ENCODE data around the gene CBFA2T2.

The CBFA2T2 gene

GRCh38 chr20:33672426-33673113, 182.7 kb downstream of the CBFA2T2 start:
- DNase-seq (ENCODE audit: low read depth): no peak
- no peak overlapping the region for H3K4me3 ChIP-seq (ENCODE audit: low read depth, low read length)
- TF ChIP-seq CTCF (IDR thresholded peaks at IDR 0.05; ENCODE audit: insufficient read depth, low read depth, low read length, missing control alignments): no peak

GRCh38 chr20:33673114-33673409, 183.2 kb downstream of the CBFA2T2 start:
- no peak for DNase-seq (ENCODE audit: low read depth)
- TF ChIP-seq CTCF (IDR thresholded peaks at IDR 0.05; ENCODE audit: insufficient read depth, low read depth, low read length, missing control alignments): no peak

GRCh38 chr20:33673410-33674293, 183.8 kb downstream of the CBFA2T2 start:
- peak overlapping the region; percentile 56 for H3K4me3 ChIP-seq (ENCODE audit: low read depth, low read length)
- DNase-seq (ENCODE audit: low read depth): no peak
- TF ChIP-seq CTCF (IDR thresholded peaks at IDR 0.05; ENCODE audit: insufficient read depth, low read depth, low read length, missing control alignments): no peak

More at GRCh38 chr20:33673114-33673409, 183.2 kb downstream of the CBFA2T2 start:
- no peak overlapping the region for H3K4me3 ChIP-seq (ENCODE audit: low read depth, low read length)

GRCh38 chr20:33674294-33675135, 184.6 kb downstream of the CBFA2T2 start, which contains the start of gene NECAB3:
TSS of gene NECAB3 (minus strand) at chr20:33674428. CDS start at chr20:33674352, 76 bp downstream.
- peak; percentile 72 for DNase-seq (ENCODE audit: low read depth)
- peak within 1 kb of the TSS; percentile 66 for H3K4me3 ChIP-seq (ENCODE audit: low read depth, low read length)
- no peak for TF ChIP-seq CTCF (IDR thresholded peaks at IDR 0.05; ENCODE audit: insufficient read depth, low read depth, low read length, missing control alignments)

GRCh38 chr20:33675136-33675959, 185.5 kb downstream of the CBFA2T2 start:
- H3K4me3 ChIP-seq (ENCODE audit: low read depth, low read length): no peak overlapping the region
- no peak for DNase-seq (ENCODE audit: low read depth)
- no peak for TF ChIP-seq CTCF (IDR thresholded peaks at IDR 0.05; ENCODE audit: insufficient read depth, low read depth, low read length, missing control alignments)

DNA sequence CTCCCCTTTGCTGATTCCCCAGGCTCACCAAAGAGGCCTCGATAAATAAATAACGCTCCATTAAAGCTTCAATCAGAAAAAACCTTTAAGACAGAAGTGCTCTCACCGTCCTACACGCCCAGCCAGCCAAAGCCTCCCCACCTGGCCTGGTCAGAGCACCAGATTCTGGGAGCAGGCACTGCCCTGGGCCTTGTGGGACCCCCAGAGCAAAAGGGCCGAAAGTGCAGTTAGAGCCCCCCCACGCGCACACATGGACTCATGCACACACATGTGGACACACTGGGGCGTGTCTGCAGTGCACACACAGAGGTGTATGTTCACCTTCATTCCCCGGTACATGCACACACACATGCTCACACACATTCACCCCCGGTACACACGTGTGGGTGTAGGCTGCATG, 186.2 kb downstream of the CBFA2T2 start:
- no peak for TF ChIP-seq CTCF (IDR thresholded peaks at IDR 0.05; ENCODE audit: insufficient read depth, low read depth, low read length, missing control alignments)
- H3K4me3 ChIP-seq (ENCODE audit: low read depth, low read length): no peak overlapping the region
- DNase-seq (ENCODE audit: low read depth): no peak
